Loucy (cell line): ENCODE results near the gene NCAM1.

ENCODE experiments used
- H2AFZ ChIP-seq: fragments of 200-600 bp; sonication (generic); 2 replicates; pipeline ENCODE4 v1.6.0; 2016; ENCODE audit warnings: antibody characterized with exemption, mild to moderate bottlenecking, low read length, moderate library complexity
- H3F3A ChIP-seq: fragments of 200-600 bp; 2 replicates; pipeline ENCODE4 v1.6.0; 2016; ENCODE audit warnings: antibody characterized with exemption, low read depth, mild to moderate bottlenecking
- H3K27me3 ChIP-seq: fragments of 200-600 bp; sonication (generic); 2 replicates; pipeline ENCODE4 v1.6.1; 2014; ENCODE audit warnings: low read length, mild to moderate bottlenecking; ENCODE audit not compliant: insufficient read depth, poor library complexity, severe bottlenecking
- H3K36me3 ChIP-seq: fragments of 200-600 bp; sonication (generic); 2 replicates; pipeline ENCODE4 v1.6.1; 2016; ENCODE audit warnings: low read length; ENCODE audit not compliant: insufficient read depth
- H3K4me1 ChIP-seq: fragments of 200-600 bp; sonication (generic); 2 replicates; pipeline ENCODE4 v1.5.1; 2014; ENCODE audit warnings: low read length, mild to moderate bottlenecking; ENCODE audit not compliant: insufficient read depth, poor library complexity, severe bottlenecking
- H3K4me2 ChIP-seq: fragments of 200-600 bp; sonication (generic); 2 replicates; pipeline ENCODE4 v1.6.0; 2014; ENCODE audit warnings: antibody characterized with exemption, low read length, low read depth, mild to moderate bottlenecking; ENCODE audit not compliant: poor library complexity, severe bottlenecking
- H3K4me3 ChIP-seq: fragments of 200-600 bp; sonication (generic); 2 replicates; pipeline ENCODE4 v1.5.1; 2014; ENCODE audit warnings: low read length, mild to moderate bottlenecking, mixed read lengths; ENCODE audit not compliant: poor library complexity, severe bottlenecking
- H3K79me2 ChIP-seq: fragments of 200-600 bp; sonication (generic); 2 replicates; pipeline ENCODE4 v1.6.1; 2014; ENCODE audit warnings: low read length; ENCODE audit not compliant: insufficient read depth
- H3K9ac ChIP-seq: fragments of 200-600 bp; sonication (generic); 2 replicates; pipeline ENCODE4 v1.6.0; 2014; ENCODE audit warnings: mild to moderate bottlenecking, low read depth, low read length, moderate library complexity; ENCODE audit not compliant: poor library complexity, severe bottlenecking
- H3K9me2 ChIP-seq: fragments of 200-600 bp; sonication (generic); replicated peaks from 2 replicates; pipeline ENCODE4 v1.6.1; 2016; ENCODE audit warnings: low read depth, low read length, mixed read lengths
- H3K9me3 ChIP-seq: fragments of 200-600 bp; sonication (generic); 2 replicates; pipeline ENCODE4 v1.6.1; 2014; ENCODE audit warnings: mild to moderate bottlenecking, antibody characterized with exemption, low read length, low read depth; ENCODE audit not compliant: insufficient read depth
- H4K20me1 ChIP-seq: fragments of 200-600 bp; sonication (generic); 2 replicates; pipeline ENCODE4 v1.6.0; 2014; ENCODE audit warnings: antibody characterized with exemption, low read length, mild to moderate bottlenecking; ENCODE audit not compliant: insufficient read depth, poor library complexity, severe bottlenecking
- CTCF ChIP-seq: fragments of 200-600 bp; sonication (generic); conservative IDR thresholded peaks from 2 replicates; pipeline ENCODE4 v1.5.1; 2014; ENCODE audit warnings: mild to moderate bottlenecking, antibody characterized with exemption, low read length
- EZH2phosphoT487 ChIP-seq: fragments of 200-600 bp; IDR thresholded peaks from 2 replicates; pipeline ENCODE4 v1.6.1; 2018; ENCODE audit warnings: antibody characterized with exemption, mild to moderate bottlenecking, moderate library complexity, borderline replicate concordance

NCAM1 gene

GRCh38 chr11:113265362-113265761, 304.1 kb downstream of the NCAM1 start:
- no peaks in the 10 kb centered on the region for H3K9me2 ChIP-seq
- no peak overlapping the region for H3K9ac ChIP-seq
- H3K4me3 ChIP-seq = no peak overlapping the region
- H3K36me3 ChIP-seq = no peaks in the 10 kb centered on the region
- H3K27me3 ChIP-seq = no peaks in the 10 kb centered on the region
- no peak overlapping the region for H3K4me2 ChIP-seq
- no peaks in the 10 kb centered on the region for H3K79me2 ChIP-seq
- H3K9me3 ChIP-seq = peaks cover 4% of the 10 kb centered on the region; the same call in 1 of the 2 replicates
- H3K4me1 ChIP-seq = no peaks in the 10 kb centered on the region
- H3F3A ChIP-seq = no peaks in the 10 kb centered on the region
- H2AFZ ChIP-seq = no peak overlapping the region
- H4K20me1 ChIP-seq = no peaks in the 10 kb centered on the region
- TF ChIP-seq CTCF (no peak), EZH2phosphoT487 (no peak)

DNA sequence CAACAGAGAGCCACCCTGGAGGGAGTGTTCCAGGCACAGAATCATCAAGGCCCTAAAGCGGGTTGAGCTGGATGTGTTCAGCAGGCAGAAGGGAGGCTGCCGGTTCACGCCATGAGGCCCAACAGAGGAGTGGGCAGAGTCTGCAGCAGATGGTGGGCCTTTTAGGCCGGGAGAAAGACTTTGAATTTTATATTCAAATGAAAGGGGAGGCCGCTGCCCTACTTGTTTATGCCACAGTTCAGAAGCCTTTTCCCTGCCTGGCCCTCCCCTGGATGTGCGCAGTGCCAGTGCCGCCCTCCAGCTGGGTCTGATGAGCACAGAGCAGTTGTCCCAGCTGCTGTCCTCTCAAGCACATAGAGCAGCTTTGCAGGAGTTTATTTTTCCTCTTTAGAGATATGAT, 306.3 kb downstream of the NCAM1 start:
- TF ChIP-seq CTCF (no peak), EZH2phosphoT487 (no peak)
- Histone ChIP-seq H3K4me3 (no peak overlapping the region), H3K9ac (no peak overlapping the region), H3K27me3 (no peaks in the 10 kb centered on the region), H3K79me2 (no peaks in the 10 kb centered on the region), H3K9me2 (no peaks in the 10 kb centered on the region), H3K36me3 (no peaks in the 10 kb centered on the region), H3F3A (no peaks in the 10 kb centered on the region), H3K9me3 (peaks cover 4% of the 10 kb centered on the region; the same call in 1 of the 2 replicates), H3K4me1 (no peaks in the 10 kb centered on the region), H2AFZ (no peak overlapping the region), H3K4me2 (no peak overlapping the region), H4K20me1 (no peaks in the 10 kb centered on the region)

- Histone ChIP-seq H3K4me3 (no peak overlapping the region), H3K9me3 (peaks cover 4% of the 10 kb centered on the region; the same call in 1 of the 2 replicates), H3K36me3 (no peaks in the 10 kb centered on the region), H3K9ac (no peak overlapping the region), H3K4me1 (no peaks in the 10 kb centered on the region), H3K27me3 (no peaks in the 10 kb centered on the region), H3K4me2 (no peak overlapping the region), H3F3A (no peaks in the 10 kb centered on the region), H3K79me2 (no peaks in the 10 kb centered on the region), H3K9me2 (no peaks in the 10 kb centered on the region), H4K20me1 (no peaks in the 10 kb centered on the region), H2AFZ (no peak overlapping the region)
- TF ChIP-seq EZH2phosphoT487 (no peak), CTCF (no peak)
Measured at GRCh38 chr11:113269096-113269495, 307.9 kb downstream of the NCAM1 start.
